HEK293T (cell line): Measurements from ENCODE around the gene KCNT1.

ENCODE experiments used
- CTCF ChIA-PET: fragments of 350-600 bp; formaldehyde crosslinking; extraction: SDS; loops from one replicate; lab custom pipeline; 2021; ENCODE audit warnings: antibody characterized with exemption, inconsistent platforms; lab: Yijun Ruan, JAX
- POLR2A ChIA-PET: fragments of 350-600 bp; formaldehyde crosslinking; extraction: SDS; loops from one replicate; lab custom pipeline; 2020; ENCODE audit warnings: antibody characterized with exemption, inconsistent platforms; lab: Yijun Ruan, JAX
- DNase-seq: peaks from one replicate; pipeline ENCODE4 v3.0.0; 2012; ENCODE audit warnings: mixed read lengths; ENCODE audit errors: extremely low spot score
- ARNT ChIP-seq: fragments of 450-650 bp; IDR thresholded peaks from 2 replicates; pipeline ENCODE4 v1.6.1; 2017; ENCODE audit warnings: mild to moderate bottlenecking
- BHLHE40 ChIP-seq: fragments of 450-650 bp; IDR thresholded peaks from 2 replicates; pipeline ENCODE4 v1.6.1; 2016; ENCODE audit warnings: mild to moderate bottlenecking, moderate library complexity, borderline replicate concordance
- CTBP1 ChIP-seq: fragments of 450-650 bp; IDR thresholded peaks from 2 replicates; pipeline ENCODE4 v1.6.1; 2016; ENCODE audit warnings: borderline replicate concordance
- ELF4 ChIP-seq: fragments of 450-650 bp; IDR thresholded peaks from 2 replicates; pipeline ENCODE4 v1.6.1; 2017; ENCODE audit warnings: antibody characterized with exemption
- FOXA1 ChIP-seq: fragments of 450-650 bp; IDR thresholded peaks from 2 replicates; pipeline ENCODE4 v1.6.1; 2016; ENCODE audit warnings: mild to moderate bottlenecking
- FOXK2 ChIP-seq: fragments of 450-650 bp; IDR thresholded peaks from 2 replicates; pipeline ENCODE4 v1.6.1; 2016; ENCODE audit warnings: mild to moderate bottlenecking
- FOXM1 ChIP-seq: fragments of 450-650 bp; IDR thresholded peaks from 2 replicates; pipeline ENCODE4 v1.6.1; 2017; ENCODE audit warnings: mild to moderate bottlenecking, borderline replicate concordance
- HDGF ChIP-seq: fragments of 450-650 bp; IDR thresholded peaks from 2 replicates; pipeline ENCODE4 v1.6.1; 2017; ENCODE audit warnings: antibody characterized with exemption, borderline replicate concordance
- L3MBTL2 ChIP-seq: fragments of 450-650 bp; conservative IDR thresholded peaks from 2 replicates; pipeline ENCODE4 v1.6.1; 2016; ENCODE audit warnings: mild to moderate bottlenecking
- LEF1 ChIP-seq: fragments of 450-650 bp; IDR thresholded peaks from 2 replicates; pipeline ENCODE4 v1.6.1; 2017; ENCODE audit warnings: mild to moderate bottlenecking, borderline replicate concordance
- NFRKB ChIP-seq: fragments of 450-650 bp; IDR thresholded peaks from 2 replicates; pipeline ENCODE4 v1.6.1; 2016; ENCODE audit warnings: mild to moderate bottlenecking, moderate library complexity
- SP1 ChIP-seq: fragments of 450-650 bp; IDR thresholded peaks from 2 replicates; pipeline ENCODE4 v1.6.1; 2017
- SUZ12 ChIP-seq: fragments of 450-650 bp; IDR thresholded peaks from 2 replicates; pipeline ENCODE4 v1.6.1; 2016; ENCODE audit warnings: mild to moderate bottlenecking
- TARDBP ChIP-seq: fragments of 450-650 bp; IDR thresholded peaks from 2 replicates; pipeline ENCODE4 v1.6.1; 2016
- ZNF384 ChIP-seq: fragments of 450-650 bp; IDR thresholded peaks from 2 replicates; pipeline ENCODE4 v1.6.1; 2016
- TF ChIP-seq, protein P1 (sequence below): fragments of 450-650 bp; IDR thresholded peaks from 2 replicates; pipeline ENCODE4 v1.6.1; 2016

KCNT1 gene

DNA sequence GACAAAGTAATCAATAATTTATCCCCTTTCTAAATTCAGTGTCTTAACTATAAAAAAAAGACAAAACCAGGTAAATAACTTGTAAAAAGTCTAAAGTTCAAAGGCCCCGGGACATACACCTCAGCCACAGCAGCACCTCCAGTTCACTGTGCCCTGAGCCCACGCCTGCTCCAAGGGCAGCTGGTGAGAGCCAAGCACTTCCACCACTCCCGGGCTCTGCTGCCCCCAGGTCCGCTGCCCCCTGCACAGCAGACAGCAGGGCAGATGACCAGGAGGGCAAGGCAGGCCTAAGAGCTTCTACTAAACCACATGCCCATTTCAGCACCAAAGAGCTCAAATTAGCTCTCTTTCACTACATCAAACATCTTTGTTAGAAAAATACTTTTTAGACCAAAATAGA is 113.4 kb downstream of the KCNT1 start:
- ChIA-PET CTCF (interaction anchor here (0.5 kb wide), 1 partner anchor 916 kb away, joined by 6 read pairs; no protein-coding TSS in a partner anchor), POLR2A (no interaction called here)
- TF ChIP-seq FOXK2 (no peak), LEF1 (no peak), BHLHE40 (no peak), L3MBTL2 (no peak), FOXA1 (no peak), FOXM1 (no peak), CTBP1 (no peak), NFRKB (no peak), ZNF384 (no peak), SP1 (no peak), HDGF (no peak), ARNT (no peak)
- TF ChIP-seq, protein P1, sequence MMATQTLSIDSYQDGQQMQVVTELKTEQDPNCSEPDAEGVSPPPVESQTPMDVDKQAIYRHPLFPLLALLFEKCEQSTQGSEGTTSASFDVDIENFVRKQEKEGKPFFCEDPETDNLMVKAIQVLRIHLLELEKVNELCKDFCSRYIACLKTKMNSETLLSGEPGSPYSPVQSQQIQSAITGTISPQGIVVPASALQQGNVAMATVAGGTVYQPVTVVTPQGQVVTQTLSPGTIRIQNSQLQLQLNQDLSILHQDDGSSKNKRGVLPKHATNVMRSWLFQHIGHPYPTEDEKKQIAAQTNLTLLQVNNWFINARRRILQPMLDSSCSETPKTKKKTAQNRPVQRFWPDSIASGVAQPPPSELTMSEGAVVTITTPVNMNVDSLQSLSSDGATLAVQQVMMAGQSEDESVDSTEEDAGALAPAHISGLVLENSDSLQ = no peak
- DNase-seq = no peak

DNA sequence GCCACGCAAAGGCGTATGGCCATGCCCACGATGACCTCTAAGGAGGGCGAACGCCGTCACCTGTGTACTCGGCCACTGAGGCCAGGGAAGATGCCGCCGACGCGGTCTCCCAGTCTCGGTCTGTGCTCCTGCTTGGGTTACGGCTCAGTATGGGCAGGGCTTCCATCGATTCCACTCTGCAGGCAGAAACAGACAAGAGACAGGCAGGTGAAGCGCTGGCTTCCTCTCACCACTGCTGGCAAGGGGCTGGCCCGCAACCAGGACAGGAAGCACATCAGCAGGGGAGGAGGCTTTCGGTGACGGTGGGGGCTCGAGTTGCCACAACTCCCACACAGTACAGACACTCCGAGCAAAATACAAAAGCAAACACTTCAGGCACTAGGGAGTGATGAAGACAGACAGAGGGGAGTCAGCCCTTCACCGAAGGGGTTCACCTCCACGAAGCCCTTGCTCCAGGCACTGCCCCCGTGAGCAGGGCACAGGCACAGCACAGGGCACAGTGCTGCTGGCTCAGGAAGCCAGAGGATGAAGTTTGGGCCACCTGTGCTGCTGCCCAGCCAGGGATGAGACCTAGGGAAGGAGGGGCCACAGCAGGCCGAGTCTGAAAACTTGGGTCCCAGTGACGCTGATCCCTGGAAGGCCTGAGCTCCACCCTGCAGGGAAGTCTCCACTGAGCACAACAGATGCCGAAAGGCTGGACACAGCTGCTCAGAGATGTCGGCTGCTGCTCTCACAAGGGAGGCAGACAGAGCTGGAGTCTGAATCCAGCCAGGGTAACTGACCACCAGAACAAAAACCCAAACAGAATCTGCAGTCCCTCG is 114.1 kb downstream of the KCNT1 start:
- POLR2A ChIA-PET = no interaction called here
- CTCF ChIA-PET = no interaction called here

DNA sequence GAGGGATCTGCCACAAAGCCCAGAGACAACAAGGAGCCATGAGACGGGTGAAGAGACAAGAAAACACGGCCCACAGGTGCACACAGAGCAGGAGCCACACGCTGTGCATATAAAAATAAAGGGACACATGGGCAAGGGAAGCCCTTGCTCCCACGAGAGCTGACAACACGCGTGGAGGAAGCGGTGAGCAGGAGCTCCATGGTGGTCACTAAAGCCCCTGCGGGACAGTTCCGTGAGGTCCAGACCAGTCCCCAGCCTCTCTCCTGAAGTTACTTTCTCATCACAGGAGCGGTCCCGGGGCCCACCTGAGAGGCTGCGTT is 114.6 kb downstream of the KCNT1 start:
- no peak for DNase-seq
- TF ChIP-seq SP1 = no peak
- TF ChIP-seq LEF1 = no peak
- ChIA-PET POLR2A (no interaction called here), CTCF (no interaction called here)

More for the DNA sequence above, 114.1 kb downstream of the KCNT1 start:
- no peak for DNase-seq
- TF ChIP-seq SUZ12 = no peak
- no peak for TF ChIP-seq ARNT
- no peak for TF ChIP-seq FOXK2
- TF ChIP-seq FOXA1 = no peak
- TF ChIP-seq SP1 = no peak
- TF ChIP-seq ZNF384 = no peak
- TF ChIP-seq, protein P1 = no peak
- TF ChIP-seq FOXM1 = no peak
- no peak for TF ChIP-seq NFRKB
- no peak for TF ChIP-seq TARDBP
- TF ChIP-seq HDGF = no peak
- TF ChIP-seq CTBP1 = no peak
- TF ChIP-seq L3MBTL2 = no peak
- TF ChIP-seq LEF1 = no peak
- no peak for TF ChIP-seq ELF4
- no peak for TF ChIP-seq BHLHE40

DNA sequence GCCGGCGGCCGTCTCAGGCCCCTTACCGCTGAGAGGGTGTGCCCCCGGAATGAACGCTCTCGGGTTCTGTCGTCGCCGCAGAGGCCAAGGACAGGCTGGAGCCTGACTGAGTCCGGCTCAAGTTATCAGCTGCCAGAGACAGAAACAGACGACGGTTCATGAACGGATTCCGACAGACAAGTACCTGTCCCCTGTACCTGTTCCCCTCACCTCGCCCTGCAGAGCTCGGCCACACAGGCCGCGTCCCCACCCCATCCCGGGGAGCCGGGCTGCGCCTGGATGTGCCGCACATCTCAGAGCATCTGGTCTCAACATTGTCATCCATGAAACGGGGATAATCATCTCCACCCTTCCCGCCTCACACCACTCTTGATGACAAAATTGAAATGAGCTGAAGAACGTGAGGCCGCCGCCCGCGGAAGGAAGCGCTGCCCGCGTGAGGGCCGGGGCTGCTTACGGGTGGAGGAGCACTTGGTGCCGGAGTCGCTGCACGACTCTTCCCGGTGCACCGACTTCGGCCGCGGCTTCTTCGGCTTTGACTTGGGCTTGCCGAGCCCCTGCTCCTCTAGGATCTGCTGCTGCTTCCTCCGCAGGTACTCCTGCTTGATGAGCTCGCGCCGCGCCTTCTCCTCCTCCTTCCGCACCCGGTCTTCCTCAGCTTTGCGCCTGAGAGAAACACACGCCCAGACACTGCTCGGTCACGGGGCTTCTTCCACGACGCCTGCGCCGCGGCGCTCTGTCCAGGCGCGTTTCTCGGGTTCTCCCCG is 116.1 kb downstream of the KCNT1 start:
- TF ChIP-seq ZNF384 (no peak), SP1 (no peak), FOXM1 (no peak), ELF4 (no peak), SUZ12 (no peak), L3MBTL2 (no peak), BHLHE40 (no peak), NFRKB (no peak), CTBP1 (no peak), FOXK2 (no peak), LEF1 (no peak), TARDBP (no peak)
- TF ChIP-seq, protein P1 = no peak
- DNase-seq = no peak
- POLR2A ChIA-PET = no interaction called here
- CTCF ChIA-PET = no interaction called here

DNA sequence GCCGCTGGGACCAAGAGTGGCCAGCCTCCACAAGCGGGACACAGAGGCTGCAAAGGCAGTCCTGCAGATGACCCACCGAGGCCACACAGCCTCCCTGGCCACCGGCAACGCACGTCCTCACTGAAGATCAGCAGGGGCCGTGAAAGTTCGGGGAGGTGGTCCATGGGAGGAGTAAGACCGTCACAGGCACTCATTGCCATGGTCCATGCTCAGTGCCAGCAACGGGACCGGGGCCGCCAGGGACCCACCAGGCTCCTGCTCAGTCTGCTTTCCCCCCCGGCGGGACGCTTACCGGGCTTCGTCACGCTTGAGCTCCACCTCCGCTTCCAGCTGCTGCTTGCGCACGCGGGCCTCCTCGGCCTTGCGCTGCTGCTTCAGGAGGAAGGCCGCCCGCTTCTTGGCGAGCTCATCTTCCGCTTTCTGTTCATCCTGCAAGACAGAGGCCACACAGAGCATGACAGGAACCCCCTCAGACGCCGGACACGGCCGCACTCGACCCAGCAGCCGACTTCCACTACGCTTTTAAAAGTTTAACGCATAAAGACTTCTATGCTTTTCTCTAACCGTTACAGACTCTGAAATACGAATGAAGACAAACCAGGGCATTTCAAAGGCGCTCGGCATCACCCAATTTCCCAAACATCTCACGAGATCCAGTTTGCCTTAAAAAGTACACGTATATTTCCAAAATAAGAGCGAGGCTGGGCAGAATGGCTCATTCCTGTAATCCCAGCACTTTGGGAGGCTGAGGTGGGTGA is 116.9 kb downstream of the KCNT1 start:
- CTCF ChIA-PET = no interaction called here

More for the DNA sequence above, 116.9 kb downstream of the KCNT1 start:
- POLR2A ChIA-PET = no interaction called here
- DNase-seq = no peak
- TF ChIP-seq, protein P1 = no peak
- no peak for TF ChIP-seq FOXA1
- TF ChIP-seq NFRKB = no peak
- TF ChIP-seq SP1 = no peak
- no peak for TF ChIP-seq LEF1
- TF ChIP-seq ARNT = no peak
- TF ChIP-seq ZNF384 = no peak
- no peak for TF ChIP-seq FOXK2
- no peak for TF ChIP-seq HDGF
- TF ChIP-seq FOXM1 = no peak
- no peak for TF ChIP-seq L3MBTL2
